HepG2 (cell line): ENCODE results near the gene AK8. TPM values are rescaled to one million over a fixed set of nuclear protein-coding genes. Genes with fewer than 3 reads are reported as not detected.

ENCODE experiments used
- ATAC-seq: fragments of 200-7000 bp; cut with Tn5 transposase; 3 replicates; pipeline ENCODE4 v1.9.1; 2020; ENCODE audit warnings: mild to moderate bottlenecking, moderate library complexity
- BruUV-seq: library from RNA; stranded (reverse); fragments of 400-500 nt; replicated peaks from 2 replicates; lab custom pipeline; 2021; lab: Mats Ljungman, UMichigan
- CTCF ChIA-PET: fragments of 300-600 bp; formaldehyde crosslinking; extraction: SDS; loops from one replicate; lab custom pipeline; 2021; ENCODE audit warnings: low total read pairs, inconsistent platforms, low intra/inter-chr PET ratio; lab: Yijun Ruan, JAX
- POLR2A ChIA-PET: fragments of 350-600 bp; sonication (Branson Sonifier 250); formaldehyde crosslinking; loops from one replicate; lab custom pipeline; 2020; ENCODE audit warnings: antibody characterized with exemption, inconsistent platforms; lab: Yijun Ruan, JAX
- DNase-seq: peaks from one replicate; pipeline ENCODE4 v3.0.0-alpha.2; 2015; ENCODE audit warnings: low spot score
- FAIRE-seq: peaks from 3 replicates; lab custom pipeline; 2011; peaks lifted over from hg19 to GRCh38; lab: Jason Lieb, UNC
- H2AFZ ChIP-seq: one replicate; pipeline ENCODE4 v1.6.1; 2011; ENCODE audit warnings: low read length, inconsistent platforms
- H3K27ac ChIP-seq: fragments of 300-600 bp; 3 replicates; pipeline ENCODE4 v1.8.0; 2011; ENCODE audit warnings: mixed run types, mild to moderate bottlenecking, mixed read lengths, low read length, inconsistent platforms; ENCODE audit not compliant: insufficient read depth; ENCODE audit errors: extremely low read length
- H3K27me3 ChIP-seq, 2 experiments: fragments of 200-600 bp in 1 of 2; 2 replicates in 1 of 2; 3 replicates in 1 of 2; pipeline versions ENCODE4 v1.6.0 to v1.8.0; 2011; ENCODE audit warnings: low read length in 2 of 2, mild to moderate bottlenecking in 2 of 2, moderate library complexity in 2 of 2, inconsistent platforms in 1 of 2; ENCODE audit not compliant: insufficient read depth in 2 of 2, control insufficient read depth in 1 of 2
- H3K36me3 ChIP-seq, 2 experiments: fragments of 200-600 bp in 1 of 2; replicated peaks in 1 of 2; 2 replicates in 1 of 2; 3 replicates in 1 of 2; pipeline versions ENCODE4 v1.5.1 to v1.8.0; 2011; ENCODE audit warnings: low read length in 2 of 2, inconsistent platforms in 1 of 2; ENCODE audit not compliant: insufficient read depth in 2 of 2, control insufficient read depth in 1 of 2
- H3K4me1 ChIP-seq: 2 replicates; pipeline ENCODE4 v1.5.1; 2012; ENCODE audit warnings: low read length, inconsistent platforms; ENCODE audit not compliant: insufficient read depth
- H3K4me2 ChIP-seq: 2 replicates; pipeline ENCODE4 v1.6.0; 2011; ENCODE audit warnings: low read depth, low read length, inconsistent platforms
- H3K4me3 ChIP-seq, 3 experiments: fragments of 200-600 bp in 1 of 3; sonication (generic), shearing (Covaris generic) in 1 of 3; replicated peaks in 1 of 3; 2 replicates each; pipeline ENCODE4 v1.5.1; 2011 to 2016; ENCODE audit warnings: low read length in 3 of 3, inconsistent platforms in 2 of 3, low read depth in 2 of 3, mild to moderate bottlenecking in 2 of 3, control low read depth in 1 of 3, mixed read lengths in 1 of 3; ENCODE audit not compliant: insufficient read depth in 1 of 3
- H3K79me2 ChIP-seq: one replicate; pipeline ENCODE4 v1.6.1; 2011; ENCODE audit warnings: low read length, inconsistent platforms; ENCODE audit not compliant: insufficient read depth
- H3K9ac ChIP-seq: 2 replicates; pipeline ENCODE4 v1.6.0; 2011; ENCODE audit warnings: mild to moderate bottlenecking, low read depth, low read length, inconsistent platforms; ENCODE audit not compliant: insufficient read depth
- H3K9me3 ChIP-seq: 2 replicates; pipeline ENCODE4 v1.5.1; 2012; ENCODE audit warnings: mild to moderate bottlenecking, low read length
- H4K20me1 ChIP-seq: 2 replicates; pipeline ENCODE4 v1.6.0; 2011; ENCODE audit warnings: inconsistent platforms, mild to moderate bottlenecking, low read length, moderate library complexity; ENCODE audit not compliant: insufficient read depth
- AFF4 ChIP-seq: sonication (generic); formaldehyde crosslinking; IDR thresholded peaks from 2 replicates; pipeline ENCODE4 v1.4.0; 2020; ENCODE audit warnings: missing genetic modification reagents
- FOXP1 ChIP-seq, 2 experiments: fragments of 450-650 bp in 1 of 2; IDR thresholded peaks; 2 replicates each; pipeline ENCODE4 v1.6.1; 2017 to 2018; ENCODE audit warnings: antibody characterized with exemption in 1 of 2
- HNF4G ChIP-seq, 2 experiments: sonication (generic) in 1 of 2; formaldehyde crosslinking in 1 of 2; IDR thresholded peaks; 2 replicates each; pipeline versions ENCODE4 v1.4.0 to v1.6.1; 2011 to 2020; ENCODE audit warnings: borderline replicate concordance in 2 of 2, low read depth in 2 of 2, mild to moderate bottlenecking in 2 of 2, low read length in 1 of 2, missing genetic modification reagents in 1 of 2, moderate library complexity in 1 of 2
- KMT2A ChIP-seq: sonication (generic); formaldehyde crosslinking; IDR thresholded peaks from 2 replicates; pipeline ENCODE4 v1.4.0; 2020; ENCODE audit warnings: missing genetic modification reagents
- NBN ChIP-seq: fragments of 450-650 bp; conservative IDR thresholded peaks from 2 replicates; pipeline ENCODE4 v1.6.1; 2017
- RFX3 ChIP-seq: IDR thresholded peaks from 2 replicates; pipeline ENCODE4 v1.6.1; 2016; ENCODE audit warnings: missing biosample characterization, missing genetic modification reagents
- SP2 ChIP-seq: sonication (generic); formaldehyde crosslinking; IDR thresholded peaks from 2 replicates; pipeline ENCODE4 v1.5.1; 2020; ENCODE audit warnings: mild to moderate bottlenecking, missing genetic modification reagents
- ZFP36 ChIP-seq: fragments of 150-350 bp; IDR thresholded peaks from 2 replicates; pipeline ENCODE4 v1.6.1; 2018; ENCODE audit warnings: borderline replicate concordance, low read length, low read depth; ENCODE audit not compliant: partially characterized antibody
- ZNF121 ChIP-seq: sonication (generic); formaldehyde crosslinking; IDR thresholded peaks from 2 replicates; pipeline ENCODE4 v1.5.0; 2020; ENCODE audit warnings: mild to moderate bottlenecking, missing genetic modification reagents
- ZNF343 ChIP-seq: sonication (generic); formaldehyde crosslinking; IDR thresholded peaks from 2 replicates; pipeline ENCODE4 v1.4.0; 2020; ENCODE audit warnings: mild to moderate bottlenecking, missing genetic modification reagents
- ZNF468 ChIP-seq: sonication (generic); formaldehyde crosslinking; IDR thresholded peaks from 2 replicates; pipeline ENCODE4 v1.8.0; 2022; ENCODE audit warnings: mild to moderate bottlenecking, moderate library complexity, missing genetic modification reagents
- ZNF513 ChIP-seq: sonication (generic); formaldehyde crosslinking; conservative IDR thresholded peaks from 2 replicates; pipeline ENCODE4 v1.5.0; 2020; ENCODE audit warnings: missing genetic modification reagents
- ZNF788 ChIP-seq: sonication (generic); formaldehyde crosslinking; IDR thresholded peaks from 2 replicates; pipeline ENCODE4 v1.5.0; 2020; ENCODE audit warnings: mild to moderate bottlenecking, missing genetic modification reagents, borderline replicate concordance
- ZNF891 ChIP-seq: sonication (generic); formaldehyde crosslinking; IDR thresholded peaks from 2 replicates; pipeline ENCODE4 v1.5.0; 2020; ENCODE audit warnings: mild to moderate bottlenecking, missing genetic modification reagents
- WGBS: methylation state at CpG from one replicate; pipeline ENCODE4 v1.1.6; 2017; ENCODE audit warnings: low lambda C conversion rate; 5-methylcytosine and 5-hydroxymethylcytosine counted together
- in situ Hi-C: cut with HindIII; loops from 2 replicates; pipeline ENCODE4 v1.10.0; 2017; ENCODE audit warnings: low pct_unique_long_range_greater_than_20kb; ENCODE audit not compliant: extremely low pct_ligation_motif_present
- intact Hi-C: fragments of 100-400 bp; cut with micrococcal nuclease; formaldehyde crosslinking; loops from one replicate; pipeline ENCODE4 v1.10.0; 2022; ENCODE audit not compliant: unreplicated experiment
- polyA plus RNA-seq, 8 experiments: library from polyadenylated mRNA; depleted of rRNA in 3 of 8; stranded (reverse) in 7 of 8; unstranded in 1 of 8; fragments of >200 nt; fragmentation: Illumina TruSeq in 4 of 8; extraction: Trizol in 4 of 8; gene quantifications; 2 replicates each; pipeline versions ENCODE4 v1.2.1 to v1.2.3, GENCODE V29; 2011 to 2016; ENCODE audit warnings: low read depth in 4 of 8, missing spikeins in 1 of 8, mixed read lengths in 1 of 8; ENCODE audit not compliant: insufficient read depth in 1 of 8
- total RNA-seq, 5 experiments: library from RNA; depleted of rRNA; stranded (reverse); fragments of >200 nt; fragmentation: Illumina TruSeq; extraction: Trizol; gene quantifications; 2 replicates each; pipeline ENCODE4 v1.2.3, GENCODE V29; 2016; ENCODE audit warnings: low read depth in 1 of 5
- TF ChIP-seq, protein P1 (sequence below): sonication (generic); formaldehyde crosslinking; IDR thresholded peaks from 2 replicates; pipeline ENCODE4 v1.5.0; 2020; ENCODE audit warnings: missing genetic modification reagents
- TF ChIP-seq, protein P2 (sequence below): sonication (generic); formaldehyde crosslinking; IDR thresholded peaks from 2 replicates; pipeline ENCODE4 v1.4.0; 2020; ENCODE audit warnings: low read depth, missing genetic modification reagents

The AK8 gene
- total and polyA plus RNA-seq, 2 of the 13 experiments (the other 11 are each of a cell fraction or from before 2014, with no cell fraction given) = 0.11 TPM; not detected in 1

DNA sequence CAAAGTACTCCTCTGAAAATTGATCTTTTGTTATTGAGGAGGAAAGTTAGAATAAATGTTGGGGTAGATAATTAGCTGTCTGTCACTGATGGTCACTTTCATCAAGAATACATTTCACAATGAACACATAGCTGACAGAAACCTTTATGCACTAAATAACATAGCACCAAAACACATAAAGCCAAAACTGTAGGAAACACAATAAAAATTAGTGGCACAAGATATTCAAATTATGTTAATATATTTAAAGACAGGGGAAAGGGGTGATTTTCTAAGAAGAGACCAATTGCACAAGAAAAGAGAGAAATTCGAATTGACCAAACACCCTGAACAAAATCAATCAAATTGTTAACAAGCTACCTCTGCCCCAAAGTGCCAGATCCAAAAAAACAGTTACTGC, 89.7 kb downstream of the AK8 start:
- no peaks in the 10 kb centered on the region for H3K79me2 ChIP-seq
- intact Hi-C loops (no loop called here), in situ Hi-C loops (no loop called here)
- peaks cover 0 to 14% of the 10 kb centered on the region in 2 experiments; a peak in 3 of 5 replicates for H3K27me3 ChIP-seq
- no peak overlapping the region for H3K27ac ChIP-seq
- H3K4me1 ChIP-seq = peaks cover 18% of the 10 kb centered on the region
- H3K9me3 ChIP-seq = peaks cover 4% of the 10 kb centered on the region; the same call in 1 of the 2 replicates
- ChIA-PET POLR2A (no interaction called here), CTCF (no interaction called here)
- FAIRE-seq (no peak), ATAC-seq (no peak), DNase-seq (no peak)
- H3K36me3 ChIP-seq = no peaks in the 10 kb centered on the region
- no peak overlapping the region for H3K4me3 ChIP-seq
- BruUV-seq = no TSS peak
- no peak overlapping the region for H2AFZ ChIP-seq
- WGBS = 3% methylated on average over 1 of the region's 1 CpG
- H3K4me2 ChIP-seq = no peak overlapping the region
- no peaks in the 10 kb centered on the region for H4K20me1 ChIP-seq
- no peak overlapping the region for H3K9ac ChIP-seq
- TF ChIP-seq HNF4G (IDR thresholded peaks at IDR 0.05; ENCODE audit: borderline replicate concordance, low read depth, low read length) (no peak), HNF4G (CRISPR knock-in tag; IDR thresholded peaks at IDR 0.05; ENCODE audit: borderline replicate concordance, low read depth) (no peak), NBN (no peak), KMT2A (CRISPR knock-in tag) (no peak), ZNF788 (CRISPR knock-in tag) (no peak), ZNF891 (CRISPR knock-in tag) (no peak), AFF4 (CRISPR knock-in tag) (no peak), ZFP36 (no peak), RFX3 (CRISPR knock-in tag) (no peak), SP2 (CRISPR knock-in tag) (no peak), ZNF343 (CRISPR knock-in tag) (no peak), ZNF468 (CRISPR knock-in tag) (no peak), ZNF121 (no peak), FOXP1 (IDR thresholded peaks at IDR 0.05) (no peak), FOXP1 (CRISPR knock-in tag; IDR thresholded peaks at IDR 0.05) (no peak), ZNF513 (CRISPR knock-in tag) (no peak)
- TF ChIP-seq, protein P1, sequence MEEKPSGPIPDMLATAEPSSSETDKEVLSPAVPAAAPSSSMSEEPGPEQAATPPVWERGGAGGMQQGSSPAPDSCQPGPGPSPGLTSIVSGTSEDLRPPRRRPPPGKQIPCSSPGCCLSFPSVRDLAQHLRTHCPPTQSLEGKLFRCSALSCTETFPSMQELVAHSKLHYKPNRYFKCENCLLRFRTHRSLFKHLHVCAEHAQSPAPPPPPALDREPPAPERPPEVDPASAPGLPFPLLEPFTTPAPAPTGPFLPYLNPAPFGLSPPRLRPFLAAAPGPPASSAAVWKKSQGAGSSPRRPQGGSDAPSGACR (CRISPR knock-in tag) = no peak
- TF ChIP-seq, protein P2, sequence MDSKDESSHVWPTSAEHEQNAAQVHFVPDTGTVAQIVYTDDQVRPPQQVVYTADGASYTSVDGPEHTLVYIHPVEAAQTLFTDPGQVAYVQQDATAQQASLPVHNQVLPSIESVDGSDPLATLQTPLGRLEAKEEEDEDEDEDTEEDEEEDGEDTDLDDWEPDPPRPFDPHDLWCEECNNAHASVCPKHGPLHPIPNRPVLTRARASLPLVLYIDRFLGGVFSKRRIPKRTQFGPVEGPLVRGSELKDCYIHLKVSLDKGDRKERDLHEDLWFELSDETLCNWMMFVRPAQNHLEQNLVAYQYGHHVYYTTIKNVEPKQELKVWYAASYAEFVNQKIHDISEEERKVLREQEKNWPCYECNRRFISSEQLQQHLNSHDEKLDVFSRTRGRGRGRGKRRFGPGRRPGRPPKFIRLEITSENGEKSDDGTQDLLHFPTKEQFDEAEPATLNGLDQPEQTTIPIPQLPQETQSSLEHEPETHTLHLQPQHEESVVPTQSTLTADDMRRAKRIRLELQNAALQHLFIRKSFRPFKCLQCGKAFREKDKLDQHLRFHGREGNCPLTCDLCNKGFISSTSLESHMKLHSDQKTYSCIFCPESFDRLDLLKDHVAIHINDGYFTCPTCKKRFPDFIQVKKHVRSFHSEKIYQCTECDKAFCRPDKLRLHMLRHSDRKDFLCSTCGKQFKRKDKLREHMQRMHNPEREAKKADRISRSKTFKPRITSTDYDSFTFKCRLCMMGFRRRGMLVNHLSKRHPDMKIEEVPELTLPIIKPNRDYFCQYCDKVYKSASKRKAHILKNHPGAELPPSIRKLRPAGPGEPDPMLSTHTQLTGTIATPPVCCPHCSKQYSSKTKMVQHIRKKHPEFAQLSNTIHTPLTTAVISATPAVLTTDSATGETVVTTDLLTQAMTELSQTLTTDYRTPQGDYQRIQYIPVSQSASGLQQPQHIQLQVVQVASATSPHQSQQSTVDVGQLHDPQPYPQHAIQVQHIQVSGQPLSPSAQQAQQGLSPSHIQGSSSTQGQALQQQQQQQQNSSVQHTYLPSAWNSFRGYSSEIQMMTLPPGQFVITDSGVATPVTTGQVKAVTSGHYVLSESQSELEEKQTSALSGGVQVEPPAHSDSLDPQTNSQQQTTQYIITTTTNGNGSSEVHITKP (CRISPR knock-in tag) = no peak
